Prostate gland (tissue), 2 donors: ENCODE results near the gene CTNNA3.

Experiments
- POLR2A ChIP-seq: fragments of 450-650 bp; IDR thresholded peaks from one replicate; pipeline ENCODE4 v1.6.1; 2016; ENCODE audit warnings: antibody characterized with exemption, mild to moderate bottlenecking
- TF ChIP-seq, protein P1 (sequence below), 4 experiments: fragments of 200-600 bp in 2 of 4; fragments of 450-650 bp in 2 of 4; sonication (generic) in 2 of 4; IDR thresholded peaks; 1 replicate in 3 of 4; 2 replicates in 1 of 4; pipeline ENCODE4 v1.5.1; 2016 to 2019; ENCODE audit warnings: antibody characterized with exemption in 4 of 4, mild to moderate bottlenecking in 2 of 4, moderate library complexity in 2 of 4

DNA sequence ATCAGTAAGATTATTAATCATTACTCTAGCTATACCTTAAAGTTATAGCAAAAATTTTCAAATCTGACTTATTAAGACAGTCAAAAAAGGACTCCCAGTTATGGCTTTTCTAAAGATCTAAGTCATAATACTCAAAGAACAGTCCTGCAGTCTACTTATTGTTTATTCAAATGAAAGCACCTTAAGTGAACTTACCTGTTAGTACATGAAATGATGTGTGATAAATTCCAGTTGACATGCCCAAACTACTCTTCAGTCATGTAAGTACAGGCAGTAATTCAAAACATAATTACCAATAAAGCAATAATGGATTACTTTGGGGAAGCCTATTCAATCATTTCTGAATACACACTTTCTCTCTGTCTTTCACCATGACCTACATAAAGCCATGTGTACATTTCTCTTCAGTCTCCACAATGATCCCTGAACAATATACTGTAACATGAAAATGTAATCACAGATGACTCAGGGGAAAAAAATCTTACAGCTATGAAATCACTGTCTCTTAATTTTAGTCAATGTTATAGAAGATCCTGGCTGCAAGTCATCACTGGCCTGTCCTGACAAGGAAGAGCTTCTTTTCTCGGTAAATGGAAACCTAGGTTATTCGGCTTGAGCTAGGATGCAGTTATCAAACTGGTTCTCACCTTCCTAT is 1190.9 kb downstream of the CTNNA3 start:
- TF ChIP-seq, protein P1, sequence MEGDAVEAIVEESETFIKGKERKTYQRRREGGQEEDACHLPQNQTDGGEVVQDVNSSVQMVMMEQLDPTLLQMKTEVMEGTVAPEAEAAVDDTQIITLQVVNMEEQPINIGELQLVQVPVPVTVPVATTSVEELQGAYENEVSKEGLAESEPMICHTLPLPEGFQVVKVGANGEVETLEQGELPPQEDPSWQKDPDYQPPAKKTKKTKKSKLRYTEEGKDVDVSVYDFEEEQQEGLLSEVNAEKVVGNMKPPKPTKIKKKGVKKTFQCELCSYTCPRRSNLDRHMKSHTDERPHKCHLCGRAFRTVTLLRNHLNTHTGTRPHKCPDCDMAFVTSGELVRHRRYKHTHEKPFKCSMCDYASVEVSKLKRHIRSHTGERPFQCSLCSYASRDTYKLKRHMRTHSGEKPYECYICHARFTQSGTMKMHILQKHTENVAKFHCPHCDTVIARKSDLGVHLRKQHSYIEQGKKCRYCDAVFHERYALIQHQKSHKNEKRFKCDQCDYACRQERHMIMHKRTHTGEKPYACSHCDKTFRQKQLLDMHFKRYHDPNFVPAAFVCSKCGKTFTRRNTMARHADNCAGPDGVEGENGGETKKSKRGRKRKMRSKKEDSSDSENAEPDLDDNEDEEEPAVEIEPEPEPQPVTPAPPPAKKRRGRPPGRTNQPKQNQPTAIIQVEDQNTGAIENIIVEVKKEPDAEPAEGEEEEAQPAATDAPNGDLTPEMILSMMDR (IDR thresholded peaks at IDR 0.05), result no peak
- TF ChIP-seq POLR2A, result no peak
